H1 (cell line): ENCODE results near the gene BRINP3.

ENCODE experiments used
- ASH2L ChIP-seq: fragments of 200-600, 300-600 bp; sonication (generic); IDR thresholded peaks from one replicate; pipeline ENCODE4 v1.7.1; 2017; ENCODE audit warnings: low read length
- CBX5 ChIP-seq: fragments of 300-800, 300-1000 bp; sonication (generic); IDR thresholded peaks from 2 replicates; pipeline ENCODE4 v1.7.1; 2016; ENCODE audit warnings: antibody characterized with exemption, low read length, low read depth
- CEBPB ChIP-seq: IDR thresholded peaks from 2 replicates; pipeline ENCODE4 v1.6.1; 2012; ENCODE audit warnings: low read depth, low read length
- CREB1 ChIP-seq: IDR thresholded peaks from 2 replicates; pipeline ENCODE4 v1.6.1; 2012; ENCODE audit warnings: inconsistent platforms
- JUN ChIP-seq: IDR thresholded peaks from 2 replicates; pipeline ENCODE4 v1.6.1; 2011; ENCODE audit warnings: low read depth, mild to moderate bottlenecking, improper control_type of control experiment, low read length
- KDM5A ChIP-seq: fragments of 200-600 bp; IDR thresholded peaks from 2 replicates; pipeline ENCODE4 v1.7.1; 2012; ENCODE audit warnings: mild to moderate bottlenecking, low read length, inconsistent platforms, mixed read lengths
- POLR2A ChIP-seq, 2 experiments: IDR thresholded peaks; 1 replicate in 1 of 2; 2 replicates in 1 of 2; pipeline ENCODE4 v1.6.1; 2011; ENCODE audit warnings: low read depth in 2 of 2, low read length in 2 of 2, mild to moderate bottlenecking in 2 of 2; ENCODE audit errors: control extremely low read depth in 1 of 2
- POU5F1 ChIP-seq: IDR thresholded peaks from 2 replicates; pipeline ENCODE4 v1.6.1; 2011; ENCODE audit warnings: low read depth, mild to moderate bottlenecking, low read length, moderate library complexity
- RFX5 ChIP-seq: IDR thresholded peaks from 2 replicates; pipeline ENCODE4 v1.6.1; 2011; ENCODE audit warnings: low read depth, low read length, improper control_type of control experiment, borderline replicate concordance
- RNF2 ChIP-seq: fragments of 200-900, 300-1000 bp; sonication (generic); IDR thresholded peaks from 2 replicates; pipeline ENCODE4 v1.7.1; 2016; ENCODE audit warnings: borderline replicate concordance, low read depth, mild to moderate bottlenecking, antibody characterized with exemption, low read length; ENCODE audit not compliant: poor library complexity, severe bottlenecking; ENCODE audit errors: missing control alignments
- SUZ12 ChIP-seq: fragments of 200-600 bp; sonication (generic); IDR thresholded peaks from 2 replicates; pipeline ENCODE4 v1.6.1; 2012; ENCODE audit warnings: mild to moderate bottlenecking, inconsistent platforms, low read length, moderate library complexity, mixed read lengths
- ZNF274 ChIP-seq: IDR thresholded peaks from 2 replicates; pipeline ENCODE4 v1.7.0; 2012; ENCODE audit warnings: low read length, borderline replicate concordance; ENCODE audit errors: extremely low read depth
- TF ChIP-seq, protein P1 (sequence below), 3 experiments: IDR thresholded peaks; 1 replicate in 2 of 3; 2 replicates in 1 of 3; pipeline versions ENCODE4 v1.5.1 to v1.6.1; 2011; ENCODE audit warnings: low read length in 3 of 3, mild to moderate bottlenecking in 3 of 3, inconsistent platforms in 2 of 3, low read depth in 1 of 3, moderate library complexity in 1 of 3; ENCODE audit not compliant: insufficient read depth in 1 of 3; ENCODE audit errors: control extremely low read depth in 1 of 3

DNA sequence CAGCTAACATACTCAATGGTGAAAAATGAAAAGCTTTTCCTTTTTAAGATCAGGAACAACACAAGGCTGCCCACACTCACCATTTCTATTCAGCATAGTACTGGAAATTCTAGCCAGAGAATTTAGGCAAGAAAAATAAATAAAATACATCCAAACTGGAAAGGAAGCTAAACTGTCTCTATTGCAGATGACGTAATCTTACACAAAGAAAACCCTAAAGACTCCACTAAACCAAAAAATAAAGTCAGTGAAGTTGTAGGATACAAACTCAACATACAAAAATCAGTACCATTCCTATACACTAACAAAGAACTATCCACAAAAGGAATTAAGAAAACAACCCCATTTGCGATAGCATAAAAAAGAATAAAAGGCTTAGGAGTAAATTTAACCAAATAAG lies 181.2 kb downstream of the BRINP3 start:
- no peak for TF ChIP-seq JUN
- no peak for TF ChIP-seq POU5F1
- TF ChIP-seq RNF2 = no peak
- TF ChIP-seq ASH2L = no peak
- TF ChIP-seq, protein P1, sequence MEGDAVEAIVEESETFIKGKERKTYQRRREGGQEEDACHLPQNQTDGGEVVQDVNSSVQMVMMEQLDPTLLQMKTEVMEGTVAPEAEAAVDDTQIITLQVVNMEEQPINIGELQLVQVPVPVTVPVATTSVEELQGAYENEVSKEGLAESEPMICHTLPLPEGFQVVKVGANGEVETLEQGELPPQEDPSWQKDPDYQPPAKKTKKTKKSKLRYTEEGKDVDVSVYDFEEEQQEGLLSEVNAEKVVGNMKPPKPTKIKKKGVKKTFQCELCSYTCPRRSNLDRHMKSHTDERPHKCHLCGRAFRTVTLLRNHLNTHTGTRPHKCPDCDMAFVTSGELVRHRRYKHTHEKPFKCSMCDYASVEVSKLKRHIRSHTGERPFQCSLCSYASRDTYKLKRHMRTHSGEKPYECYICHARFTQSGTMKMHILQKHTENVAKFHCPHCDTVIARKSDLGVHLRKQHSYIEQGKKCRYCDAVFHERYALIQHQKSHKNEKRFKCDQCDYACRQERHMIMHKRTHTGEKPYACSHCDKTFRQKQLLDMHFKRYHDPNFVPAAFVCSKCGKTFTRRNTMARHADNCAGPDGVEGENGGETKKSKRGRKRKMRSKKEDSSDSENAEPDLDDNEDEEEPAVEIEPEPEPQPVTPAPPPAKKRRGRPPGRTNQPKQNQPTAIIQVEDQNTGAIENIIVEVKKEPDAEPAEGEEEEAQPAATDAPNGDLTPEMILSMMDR (IDR thresholded peaks at IDR 0.05; ENCODE audit: control extremely low read depth in 1 of 3, insufficient read depth in 1 of 3, low read depth in 1 of 3, low read length in 3 of 3) = no peak
- TF ChIP-seq RFX5 = no peak
- TF ChIP-seq POLR2A (IDR thresholded peaks at IDR 0.05; ENCODE audit: control extremely low read depth in 1 of 2, low read depth in 2 of 2, low read length in 2 of 2) = no peak
- no peak for TF ChIP-seq CBX5
- TF ChIP-seq KDM5A = no peak
- TF ChIP-seq SUZ12 = no peak
- no peak for TF ChIP-seq ZNF274
- TF ChIP-seq CEBPB = no peak
- no peak for TF ChIP-seq CREB1
